ENCODE measurements around the gene RAB31.

The RAB31 gene

DNA sequence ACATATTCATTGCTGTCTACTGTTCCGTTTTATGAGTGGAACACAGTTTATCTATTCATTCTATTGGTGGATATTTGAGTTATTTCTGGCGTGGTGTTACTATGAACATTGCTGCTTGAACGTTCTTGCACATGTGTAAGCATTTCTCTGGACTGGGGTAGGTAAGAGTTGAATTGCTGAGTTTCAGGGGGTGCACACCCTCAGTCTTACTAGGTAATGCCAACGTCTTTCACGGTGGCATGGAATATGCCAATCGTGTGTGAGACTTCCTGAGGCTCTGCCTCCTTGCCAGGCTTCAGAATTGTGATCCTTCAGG, 121.3 kb downstream of the RAB31 start:
- Histone ChIP-seq H3K27me3 (ENCODE audit: control insufficient read depth, insufficient read depth, low read length) (no peaks in the 10 kb centered on the region), H3K36me3 (ENCODE audit: insufficient read depth, low read length) (no peaks in the 10 kb centered on the region), H3K9ac (ENCODE audit: low read depth, low read length) (no peak overlapping the region), H3K9me3 (replicated peaks; ENCODE audit: low read length) (no peaks in the 10 kb centered on the region), H3K4me1 (ENCODE audit: control insufficient read depth, insufficient read depth, low read length) (peaks cover 33% of the 10 kb centered on the region), H3K4me3 (ENCODE audit: low read length) (no peak overlapping the region), H3K4me2 (ENCODE audit: low read length) (no peak overlapping the region)

DNA sequence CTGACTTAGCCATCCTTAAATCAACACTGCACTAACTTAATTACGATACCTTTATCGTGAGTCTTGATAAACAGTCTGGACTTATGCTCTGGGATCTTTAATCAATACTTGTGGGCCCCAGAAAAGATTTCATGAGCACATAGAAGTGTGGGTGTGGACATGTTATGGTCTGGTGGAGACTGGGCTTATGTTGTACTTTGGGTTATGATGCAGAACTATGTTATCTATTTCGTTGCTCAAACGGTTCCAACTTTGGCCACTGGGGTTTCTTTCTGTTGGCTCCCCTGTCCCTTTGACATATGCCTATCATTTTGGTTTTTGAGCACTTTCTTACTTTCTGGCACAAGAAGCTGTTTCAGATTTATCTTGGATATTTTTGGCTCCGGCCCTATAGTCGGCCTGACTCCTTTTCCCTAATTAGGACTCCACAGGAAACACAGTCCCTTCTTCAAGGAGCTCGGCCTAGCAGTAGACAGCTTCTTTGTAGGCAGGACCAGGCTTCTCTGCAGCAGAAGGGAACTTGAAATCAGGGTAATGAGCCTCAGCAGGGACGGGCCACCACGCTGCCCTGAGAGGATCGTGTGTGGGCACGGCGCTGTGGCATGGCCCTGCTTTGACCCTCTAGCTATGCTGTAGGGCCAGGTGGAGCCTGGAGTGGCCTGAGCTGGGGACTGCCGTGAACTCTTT, 123.1 kb downstream of the RAB31 start:
- Histone ChIP-seq H3K27me3 (ENCODE audit: control insufficient read depth, insufficient read depth, low read length) (no peaks in the 10 kb centered on the region), H3K4me1 (ENCODE audit: control insufficient read depth, insufficient read depth, low read length) (peaks cover 18% of the 10 kb centered on the region), H3K4me2 (ENCODE audit: low read length) (no peak overlapping the region), H3K4me3 (ENCODE audit: low read length) (no peak overlapping the region), H3K9me3 (replicated peaks; ENCODE audit: low read length) (no peaks in the 10 kb centered on the region), H3K36me3 (ENCODE audit: insufficient read depth, low read length) (no peaks in the 10 kb centered on the region), H3K9ac (ENCODE audit: low read depth, low read length) (no peak overlapping the region)

DNA sequence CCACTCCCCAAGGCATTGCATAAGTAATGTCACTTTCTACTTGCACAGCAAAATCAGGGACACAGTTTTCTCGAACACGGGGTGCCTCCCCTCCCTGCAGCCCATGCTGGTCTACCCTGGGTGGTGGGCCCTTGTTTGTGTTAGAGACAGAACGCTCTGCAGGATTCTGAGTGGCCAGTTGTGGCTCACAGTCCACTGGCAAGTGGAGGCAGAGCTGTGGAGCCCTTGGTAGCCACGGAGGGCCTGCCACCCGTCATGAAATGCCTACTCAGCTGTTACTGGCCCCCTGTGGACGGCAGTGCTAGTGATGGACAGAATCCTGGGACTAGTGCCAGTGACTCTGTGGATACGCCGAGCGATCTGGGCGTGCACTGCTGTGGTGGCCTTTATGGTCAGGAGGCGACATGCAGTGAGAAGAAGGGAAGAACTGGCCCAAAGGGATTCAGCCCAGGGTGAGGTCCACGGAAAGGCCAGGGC, 123.7 kb downstream of the RAB31 start:
- Histone ChIP-seq H3K9me3 (replicated peaks; ENCODE audit: low read length) (no peaks in the 10 kb centered on the region), H3K4me1 (ENCODE audit: control insufficient read depth, insufficient read depth, low read length) (peaks cover 18% of the 10 kb centered on the region), H3K4me3 (ENCODE audit: low read length) (no peak overlapping the region), H3K9ac (ENCODE audit: low read depth, low read length) (no peak overlapping the region), H3K36me3 (ENCODE audit: insufficient read depth, low read length) (no peaks in the 10 kb centered on the region), H3K4me2 (ENCODE audit: low read length) (no peak overlapping the region), H3K27me3 (ENCODE audit: control insufficient read depth, insufficient read depth, low read length) (no peaks in the 10 kb centered on the region)

DNA sequence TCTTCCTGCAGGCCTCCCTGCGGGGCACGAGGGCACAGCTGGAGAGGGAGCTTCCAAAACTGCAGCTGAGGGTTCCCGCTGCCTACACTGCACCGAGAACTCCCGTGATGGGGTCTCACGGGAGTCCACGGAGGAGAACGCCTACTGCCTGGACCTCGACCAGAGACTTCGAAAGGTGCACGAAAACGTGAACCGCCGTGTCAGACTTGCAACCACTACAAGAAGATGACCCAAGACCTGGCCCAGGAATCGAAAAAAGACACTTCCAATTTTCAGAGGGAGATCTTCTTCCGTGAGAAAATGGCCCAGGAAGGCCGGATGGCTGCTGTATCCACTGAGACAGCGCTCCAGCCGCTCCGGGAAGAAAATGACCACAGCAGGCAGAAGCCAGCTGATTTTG, 124.8 kb downstream of the RAB31 start:
- Histone ChIP-seq H3K4me2 (ENCODE audit: low read length) (no peak overlapping the region), H3K36me3 (ENCODE audit: insufficient read depth, low read length) (no peaks in the 10 kb centered on the region), H3K9ac (ENCODE audit: low read depth, low read length) (no peak overlapping the region), H3K9me3 (replicated peaks; ENCODE audit: low read length) (no peaks in the 10 kb centered on the region), H3K27me3 (ENCODE audit: control insufficient read depth, insufficient read depth, low read length) (no peaks in the 10 kb centered on the region), H3K4me1 (ENCODE audit: control insufficient read depth, insufficient read depth, low read length) (peaks cover 11% of the 10 kb centered on the region), H3K4me3 (ENCODE audit: low read length) (no peak overlapping the region)

DNA sequence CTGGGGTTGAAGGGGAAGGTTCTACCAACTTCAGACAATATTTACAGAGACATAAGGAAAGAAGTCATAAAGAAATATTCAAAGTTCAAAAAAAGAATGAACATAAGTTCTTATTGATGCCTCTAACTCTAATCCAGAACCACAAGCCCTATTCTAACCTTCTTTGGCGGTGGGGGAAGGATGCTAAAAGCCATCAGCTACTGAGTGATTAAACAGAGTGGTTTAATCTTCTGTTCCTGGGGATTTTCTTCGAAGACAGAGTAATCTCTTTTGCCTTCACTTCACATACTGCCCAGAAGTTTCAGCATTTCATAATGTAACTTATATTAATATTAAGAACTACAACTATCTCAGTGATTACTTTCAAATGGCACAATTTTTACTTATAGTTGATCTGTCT, 126.5 kb downstream of the RAB31 start:
- no peaks in the 10 kb centered on the region for H3K36me3 ChIP-seq (ENCODE audit: insufficient read depth, low read length)
- H3K4me3 ChIP-seq (ENCODE audit: low read length), result no peak overlapping the region
- H3K9me3 ChIP-seq (replicated peaks; ENCODE audit: low read length), result no peaks in the 10 kb centered on the region
- H3K27me3 ChIP-seq (ENCODE audit: control insufficient read depth, insufficient read depth, low read length), result no peaks in the 10 kb centered on the region
- H3K4me1 ChIP-seq (ENCODE audit: control insufficient read depth, insufficient read depth, low read length), result no peaks in the 10 kb centered on the region
- no peak overlapping the region for H3K4me2 ChIP-seq (ENCODE audit: low read length)
- H3K9ac ChIP-seq (ENCODE audit: low read depth, low read length), result no peak overlapping the region

DNA sequence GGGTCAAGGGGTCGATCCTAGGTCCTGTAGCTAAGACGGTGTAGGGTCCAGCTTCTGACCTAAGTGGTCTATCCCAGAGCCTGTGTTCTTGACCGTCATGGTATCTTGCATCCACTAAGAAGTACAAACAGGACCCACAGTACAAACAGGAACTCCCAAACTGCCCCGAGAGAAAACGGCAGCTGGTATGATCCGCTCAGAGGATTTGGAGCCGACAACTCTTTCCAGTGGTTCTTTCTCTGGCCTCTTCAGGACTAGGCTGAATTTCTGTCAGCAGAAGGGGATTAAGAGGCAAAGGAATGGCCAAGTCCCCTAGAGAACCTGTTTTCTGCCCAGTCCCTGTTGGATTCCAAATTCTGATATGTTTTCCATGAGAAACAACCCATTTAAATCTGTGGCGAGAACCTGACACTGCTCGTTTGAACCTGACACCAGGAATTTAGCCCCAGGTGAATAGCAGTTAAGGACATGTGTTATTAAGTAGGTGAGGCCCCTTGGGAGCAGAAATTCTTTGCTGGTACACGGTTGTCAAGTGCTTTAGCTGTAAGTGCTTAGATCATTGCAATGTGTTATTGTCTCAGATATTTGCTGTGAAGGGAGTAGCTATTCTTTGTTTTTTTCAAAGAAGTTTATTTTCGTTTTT, 127.1 kb downstream of the RAB31 start:
- no peak overlapping the region for H3K4me3 ChIP-seq (ENCODE audit: low read length)

DNA sequence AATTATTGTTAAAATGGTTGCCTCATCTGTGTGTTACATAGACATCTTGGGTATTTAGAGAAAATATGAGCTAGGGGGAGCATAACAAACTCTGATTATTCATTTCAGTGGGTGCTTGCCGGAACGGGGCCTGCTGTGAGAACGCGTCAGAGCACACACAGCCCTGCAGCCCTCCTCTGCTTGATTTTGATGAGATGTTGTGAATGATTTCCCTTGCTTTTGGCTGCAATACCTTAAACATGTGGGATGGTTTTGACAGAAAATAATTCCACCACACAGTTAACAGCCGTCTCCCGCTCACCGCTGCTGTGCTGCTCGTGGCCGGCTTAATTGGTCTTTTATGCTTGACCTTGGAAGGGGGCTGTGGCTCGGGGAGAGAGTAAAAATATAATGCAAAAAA, 127.7 kb downstream of the RAB31 start:
- no peaks in the 10 kb centered on the region for H3K9me3 ChIP-seq (replicated peaks; ENCODE audit: low read length)
- H3K36me3 ChIP-seq (ENCODE audit: insufficient read depth, low read length), result no peaks in the 10 kb centered on the region
- H3K27me3 ChIP-seq (ENCODE audit: control insufficient read depth, insufficient read depth, low read length), result no peaks in the 10 kb centered on the region
- H3K4me2 ChIP-seq (ENCODE audit: low read length), result no peak overlapping the region
- no peaks in the 10 kb centered on the region for H3K4me1 ChIP-seq (ENCODE audit: control insufficient read depth, insufficient read depth, low read length)
- no peak overlapping the region for H3K9ac ChIP-seq (ENCODE audit: low read depth, low read length)
- no peak overlapping the region for H3K4me3 ChIP-seq (ENCODE audit: low read length)

More for the DNA sequence above, 127.1 kb downstream of the RAB31 start:
- H3K9me3 ChIP-seq (replicated peaks; ENCODE audit: low read length), result no peaks in the 10 kb centered on the region
- no peaks in the 10 kb centered on the region for H3K27me3 ChIP-seq (ENCODE audit: control insufficient read depth, insufficient read depth, low read length)
- no peak overlapping the region for H3K9ac ChIP-seq (ENCODE audit: low read depth, low read length)
- H3K36me3 ChIP-seq (ENCODE audit: insufficient read depth, low read length), result no peaks in the 10 kb centered on the region
- no peaks in the 10 kb centered on the region for H3K4me1 ChIP-seq (ENCODE audit: control insufficient read depth, insufficient read depth, low read length)
- H3K4me2 ChIP-seq (ENCODE audit: low read length), result no peak overlapping the region

DNA sequence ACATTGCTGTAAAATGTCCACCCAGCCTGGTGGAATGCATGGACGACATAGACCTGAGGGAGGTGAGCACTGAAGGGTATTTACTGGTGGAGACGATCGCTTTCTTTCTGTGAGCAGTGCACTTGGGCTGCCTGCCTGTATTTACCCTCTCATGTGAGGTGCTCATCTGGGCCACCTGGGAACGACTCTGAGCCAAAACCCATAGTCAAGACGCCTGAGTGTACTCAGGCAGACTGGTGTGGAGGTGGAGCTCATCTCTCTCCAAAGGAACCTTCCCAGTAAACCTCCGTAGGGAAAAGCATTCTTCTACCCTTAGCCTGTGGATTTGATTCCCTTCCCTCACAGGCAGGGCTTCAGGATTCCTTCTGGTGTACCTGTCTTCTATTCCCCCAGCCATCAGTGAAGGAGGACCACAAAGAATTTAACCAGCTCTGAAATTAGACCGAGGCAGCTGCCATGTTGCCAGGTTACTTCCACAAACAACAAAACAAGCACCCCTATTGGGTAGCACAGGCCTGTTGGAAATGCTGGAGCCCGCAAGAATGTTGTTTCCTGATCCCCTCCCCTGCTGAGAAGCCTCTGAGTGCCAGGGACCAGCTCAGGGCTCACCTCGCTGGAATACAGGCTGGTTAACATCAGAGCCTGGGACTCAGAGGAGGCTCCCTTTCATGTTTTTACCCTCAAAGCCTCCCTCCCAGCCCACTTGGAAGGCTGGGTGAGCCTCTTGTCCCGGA, 130.2 kb downstream of the RAB31 start:
- no peaks in the 10 kb centered on the region for H3K4me1 ChIP-seq (ENCODE audit: control insufficient read depth, insufficient read depth, low read length)

DNA sequence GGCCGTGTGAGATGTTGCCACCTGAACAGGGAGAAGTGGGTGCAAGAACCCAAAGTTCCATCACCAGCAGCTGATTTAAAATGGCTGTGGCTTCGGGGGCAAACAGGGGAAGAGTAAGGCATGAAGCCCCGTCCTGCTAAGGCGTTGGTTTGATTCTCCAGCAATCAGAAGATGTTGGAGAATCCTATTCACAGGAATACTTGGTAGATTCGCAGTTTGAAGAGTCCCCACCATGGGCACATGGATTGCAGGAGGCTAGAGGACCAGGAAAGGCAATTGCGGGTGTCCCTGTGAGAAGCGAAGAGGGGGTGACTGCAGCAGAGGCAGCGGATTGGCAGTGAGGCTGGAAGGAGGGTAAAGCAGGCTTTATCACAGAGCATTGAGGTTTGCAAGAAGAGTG, 131.1 kb downstream of the RAB31 start:
- Histone ChIP-seq H3K27me3 (ENCODE audit: control insufficient read depth, insufficient read depth, low read length) (no peaks in the 10 kb centered on the region), H3K4me3 (ENCODE audit: low read length) (no peak overlapping the region), H3K9me3 (replicated peaks; ENCODE audit: low read length) (no peaks in the 10 kb centered on the region), H3K9ac (ENCODE audit: low read depth, low read length) (no peak overlapping the region), H3K36me3 (ENCODE audit: insufficient read depth, low read length) (no peaks in the 10 kb centered on the region), H3K4me2 (ENCODE audit: low read length) (no peak overlapping the region), H3K4me1 (ENCODE audit: control insufficient read depth, insufficient read depth, low read length) (no peaks in the 10 kb centered on the region)

More for the DNA sequence above, 130.2 kb downstream of the RAB31 start:
- Histone ChIP-seq H3K4me2 (ENCODE audit: low read length) (no peak overlapping the region), H3K9me3 (replicated peaks; ENCODE audit: low read length) (no peaks in the 10 kb centered on the region), H3K27me3 (ENCODE audit: control insufficient read depth, insufficient read depth, low read length) (no peaks in the 10 kb centered on the region), H3K9ac (ENCODE audit: low read depth, low read length) (no peak overlapping the region), H3K36me3 (ENCODE audit: insufficient read depth, low read length) (no peaks in the 10 kb centered on the region), H3K4me3 (ENCODE audit: low read length) (no peak overlapping the region)

DNA sequence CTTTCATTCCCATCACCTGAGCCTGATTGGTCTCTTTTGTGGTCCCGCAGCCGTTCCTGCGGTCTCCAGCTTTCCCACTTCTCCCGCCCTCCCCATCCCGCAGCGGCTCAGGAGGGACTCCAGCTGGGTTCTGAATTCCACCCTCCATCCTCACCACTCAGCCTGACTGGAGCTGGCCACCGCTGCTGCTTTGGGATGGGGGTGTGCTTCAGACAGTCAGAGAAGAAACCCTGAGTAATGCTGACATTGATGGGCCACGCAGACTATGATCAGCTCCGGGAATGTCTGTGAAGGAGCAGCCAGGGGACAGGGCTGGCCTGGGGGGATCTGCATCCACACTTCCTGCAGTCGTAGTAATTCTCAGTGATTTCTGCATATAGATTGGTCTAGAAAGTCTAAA, 131.8 kb downstream of the RAB31 start:
- Histone ChIP-seq H3K4me3 (ENCODE audit: low read length) (no peak overlapping the region), H3K4me1 (ENCODE audit: control insufficient read depth, insufficient read depth, low read length) (no peaks in the 10 kb centered on the region), H3K36me3 (ENCODE audit: insufficient read depth, low read length) (no peaks in the 10 kb centered on the region), H3K4me2 (ENCODE audit: low read length) (no peak overlapping the region), H3K27me3 (ENCODE audit: control insufficient read depth, insufficient read depth, low read length) (no peaks in the 10 kb centered on the region), H3K9ac (ENCODE audit: low read depth, low read length) (no peak overlapping the region), H3K9me3 (replicated peaks; ENCODE audit: low read length) (no peaks in the 10 kb centered on the region)

DNA sequence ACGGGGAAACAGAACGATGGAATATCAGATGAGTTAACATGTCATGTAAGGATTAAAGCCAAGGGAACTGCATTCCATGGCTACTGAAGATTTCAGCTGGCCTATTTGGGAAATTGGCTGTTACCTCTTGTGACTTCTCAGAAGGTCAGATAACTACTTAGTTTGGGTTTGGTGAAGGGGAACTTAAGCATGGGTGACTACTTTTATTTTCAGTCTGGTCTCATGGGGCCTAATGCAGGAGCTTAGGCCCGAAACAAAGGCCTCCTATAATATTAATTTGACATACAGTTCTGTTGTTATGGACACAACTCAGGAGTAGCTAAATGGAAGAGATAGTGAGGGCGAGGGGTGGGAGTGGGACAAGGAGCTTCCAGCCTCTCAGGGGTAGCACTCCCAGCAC, 133.7 kb downstream of the RAB31 start:
- no peak overlapping the region for H3K4me2 ChIP-seq (ENCODE audit: low read length)
- no peaks in the 10 kb centered on the region for H3K27me3 ChIP-seq (ENCODE audit: control insufficient read depth, insufficient read depth, low read length)
- H3K9me3 ChIP-seq (replicated peaks; ENCODE audit: low read length), result no peaks in the 10 kb centered on the region
- no peaks in the 10 kb centered on the region for H3K36me3 ChIP-seq (ENCODE audit: insufficient read depth, low read length)
- no peak overlapping the region for H3K9ac ChIP-seq (ENCODE audit: low read depth, low read length)
- H3K4me3 ChIP-seq (ENCODE audit: low read length), result no peak overlapping the region
- no peaks in the 10 kb centered on the region for H3K4me1 ChIP-seq (ENCODE audit: control insufficient read depth, insufficient read depth, low read length)
